ENCODE results near the gene S100B. TPM values are rescaled to one million over a fixed set of nuclear protein-coding genes. Genes with fewer than 3 reads are reported as not detected.

S100B gene
- total RNA-seq, 1 experiment from 2014 or later, result not detected

- no peaks in the 10 kb centered on the region for H3K4me1 ChIP-seq (ENCODE audit: control insufficient read depth in 1 of 2, insufficient read depth in 2 of 2, low read length in 2 of 2)
- H3K9ac ChIP-seq (ENCODE audit: low read length), result no peak overlapping the region
- no peaks in the 10 kb centered on the region for H3K27me3 ChIP-seq (ENCODE audit: insufficient read depth, low read length)
- no TSS peak for BruUV-seq (replicated peaks)
- H3K27ac ChIP-seq (ENCODE audit: low read depth, low read length), result no peak overlapping the region
- no peak overlapping the region for H3K4me2 ChIP-seq (ENCODE audit: low read length)
- H2AFZ ChIP-seq (ENCODE audit: low read depth, low read length, poor library complexity, severe bottlenecking), result no peak overlapping the region
- intact Hi-C loops (cut with micrococcal nuclease), result no loop called here
- H3K9me2 ChIP-seq (ENCODE audit: insufficient read depth), result no peaks in the 10 kb centered on the region
- DNase-seq (ENCODE audit: low read depth, low spot score) (no peak), ATAC-seq (no peak)
- H3K9me3 ChIP-seq (ENCODE audit: control insufficient read depth in 1 of 2, insufficient read depth in 1 of 2, low read depth in 1 of 2, low read length in 2 of 2), result no peaks in the 10 kb centered on the region; a peak in 1 of 4 replicates
- no peak for TF ChIP-seq YY1 (IDR thresholded peaks at IDR 0.05; ENCODE audit: extremely low read depth, insufficient replicate concordance, low read depth, low read length)
- TF ChIP-seq, protein P1, sequence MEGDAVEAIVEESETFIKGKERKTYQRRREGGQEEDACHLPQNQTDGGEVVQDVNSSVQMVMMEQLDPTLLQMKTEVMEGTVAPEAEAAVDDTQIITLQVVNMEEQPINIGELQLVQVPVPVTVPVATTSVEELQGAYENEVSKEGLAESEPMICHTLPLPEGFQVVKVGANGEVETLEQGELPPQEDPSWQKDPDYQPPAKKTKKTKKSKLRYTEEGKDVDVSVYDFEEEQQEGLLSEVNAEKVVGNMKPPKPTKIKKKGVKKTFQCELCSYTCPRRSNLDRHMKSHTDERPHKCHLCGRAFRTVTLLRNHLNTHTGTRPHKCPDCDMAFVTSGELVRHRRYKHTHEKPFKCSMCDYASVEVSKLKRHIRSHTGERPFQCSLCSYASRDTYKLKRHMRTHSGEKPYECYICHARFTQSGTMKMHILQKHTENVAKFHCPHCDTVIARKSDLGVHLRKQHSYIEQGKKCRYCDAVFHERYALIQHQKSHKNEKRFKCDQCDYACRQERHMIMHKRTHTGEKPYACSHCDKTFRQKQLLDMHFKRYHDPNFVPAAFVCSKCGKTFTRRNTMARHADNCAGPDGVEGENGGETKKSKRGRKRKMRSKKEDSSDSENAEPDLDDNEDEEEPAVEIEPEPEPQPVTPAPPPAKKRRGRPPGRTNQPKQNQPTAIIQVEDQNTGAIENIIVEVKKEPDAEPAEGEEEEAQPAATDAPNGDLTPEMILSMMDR (IDR thresholded peaks at IDR 0.05 in 2 of 3, conservative IDR thresholded peaks at IDR 0.05 in 1 of 3; ENCODE audit: borderline replicate concordance in 1 of 3, insufficient read depth in 1 of 3, low read depth in 2 of 3, low read length in 2 of 3), result no peak
- no peak for TF ChIP-seq ZBTB33 (IDR thresholded peaks at IDR 0.05; ENCODE audit: extremely low read depth, insufficient replicate concordance, low read length)
- TF ChIP-seq SP1 (IDR thresholded peaks at IDR 0.05; ENCODE audit: low read depth), result no peak
- TF ChIP-seq SRF (IDR thresholded peaks at IDR 0.05; ENCODE audit: low read depth), result no peak
- TF ChIP-seq RAD21 (IDR thresholded peaks at IDR 0.05; ENCODE audit: low read depth), result no peak
- no peak for TF ChIP-seq CEBPB (IDR thresholded peaks at IDR 0.05; ENCODE audit: low read depth)
- TF ChIP-seq POLR2AphosphoS5 (IDR thresholded peaks at IDR 0.05; ENCODE audit: low read depth, low read length), result no peak
- CTCF ChIA-PET, result no interaction called here
- H3K4me3 ChIP-seq (replicated peaks in 1 of 2; ENCODE audit: low read depth in 1 of 2, low read length in 2 of 2), result no peak overlapping the region
- no peaks in the 10 kb centered on the region for H4K20me1 ChIP-seq (ENCODE audit: insufficient read depth)
- no peaks in the 10 kb centered on the region for H3K36me3 ChIP-seq (ENCODE audit: control insufficient read depth in 1 of 2, insufficient read depth in 2 of 2, low read length in 2 of 2)
- H3K79me2 ChIP-seq (ENCODE audit: insufficient read depth, low read length), result no peaks in the 10 kb centered on the region
- POLR2A ChIA-PET, result no interaction called here
- RAD21 ChIA-PET (ENCODE audit: low non-redundant PET in 1 of 2, low total read pairs in 2 of 2, uncharacterized antibody in 2 of 2, unreplicated experiment in 2 of 2), result no interaction called here
These were observed 19.5 kb downstream of the S100B start for GRCh38 chr21:46585191-46585953.
